BLaER1 (cell line): ENCODE measurements around the gene SLPI.

Experiments used
- H3K27ac ChIP-seq: shearing (Covaris generic); formaldehyde crosslinking; 2 replicates; pipeline ENCODE4 v1.8.1; 2022
- H3K27me3 ChIP-seq: shearing (Covaris generic); formaldehyde crosslinking; 2 replicates; pipeline ENCODE4 v1.8.1; 2022
- H3K36me3 ChIP-seq: shearing (Covaris generic); formaldehyde crosslinking; 2 replicates; pipeline ENCODE4 v1.8.1; 2022
- H3K4me1 ChIP-seq: shearing (Covaris generic); formaldehyde crosslinking; 2 replicates; pipeline ENCODE4 v1.8.1; 2022
- H3K4me2 ChIP-seq: shearing (Covaris generic); formaldehyde crosslinking; 2 replicates; pipeline ENCODE4 v1.8.1; 2022
- H3K4me3 ChIP-seq: shearing (Covaris generic); formaldehyde crosslinking; 2 replicates; pipeline ENCODE4 v1.8.1; 2022
- H3K9ac ChIP-seq: shearing (Covaris generic); formaldehyde crosslinking; 2 replicates; pipeline ENCODE4 v1.8.1; 2022
- H3K9me3 ChIP-seq: shearing (Covaris generic); formaldehyde crosslinking; 2 replicates; pipeline ENCODE4 v1.8.1; 2022
- H4K20me1 ChIP-seq: shearing (Covaris generic); formaldehyde crosslinking; 2 replicates; pipeline ENCODE4 v1.8.1; 2022
- Cebpa-rat ChIP-seq: shearing (Covaris generic); IDR thresholded peaks from 2 replicates; pipeline ENCODE4 v1.8.1; 2022

Gene SLPI

DNA sequence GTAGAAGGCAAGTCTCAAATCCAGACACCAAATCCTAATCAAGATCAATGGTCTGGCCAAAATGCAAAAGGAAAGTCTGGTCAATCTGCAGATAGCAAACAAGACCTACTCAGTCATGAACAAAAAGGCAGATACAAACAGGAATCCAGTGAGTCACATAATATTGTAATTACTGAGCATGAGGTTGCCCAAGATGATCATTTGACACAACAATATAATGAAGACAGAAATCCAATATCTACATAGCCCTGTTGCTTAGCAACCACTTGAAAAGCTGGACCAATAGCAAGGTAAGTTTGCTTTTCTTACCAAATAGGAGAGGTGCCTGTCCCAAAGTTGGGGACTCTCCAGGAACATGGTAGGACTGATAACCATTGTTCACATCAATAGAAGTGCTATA is 31.2 kb downstream of the SLPI start:
- TF ChIP-seq Cebpa-rat = no peak
- H3K4me1 ChIP-seq = no peaks in the 10 kb centered on the region
- no peaks in the 10 kb centered on the region for H3K27me3 ChIP-seq
- H3K4me2 ChIP-seq = no peak overlapping the region
- H3K27ac ChIP-seq = no peak overlapping the region
- H3K9me3 ChIP-seq = no peaks in the 10 kb centered on the region
- no peaks in the 10 kb centered on the region for H4K20me1 ChIP-seq
- no peaks in the 10 kb centered on the region for H3K36me3 ChIP-seq
- H3K4me3 ChIP-seq = no peak overlapping the region
- H3K9ac ChIP-seq = no peak overlapping the region

GRCh38 chr20:45221076-45221475 is 33.3 kb downstream of the SLPI start, which contains the start of gene SEMG2:
TSS of gene SEMG2 (plus strand) at chr20:45221373. CDS start at chr20:45221390, 17 bp downstream.
- H3K9me3 ChIP-seq = no peaks in the 10 kb centered on the region
- H3K27ac ChIP-seq = no peak within 1 kb of the TSS
- H4K20me1 ChIP-seq = no peaks in the 10 kb centered on the region
- TF ChIP-seq Cebpa-rat = no peak
- no peaks in the 10 kb centered on the region for H3K4me1 ChIP-seq
- H3K4me3 ChIP-seq = no peak within 1 kb of the TSS
- H3K9ac ChIP-seq = no peak within 1 kb of the TSS
- H3K36me3 ChIP-seq = no peaks in the 10 kb centered on the region
- H3K27me3 ChIP-seq = no peaks in the 10 kb centered on the region
- no peak within 1 kb of the TSS for H3K4me2 ChIP-seq

DNA sequence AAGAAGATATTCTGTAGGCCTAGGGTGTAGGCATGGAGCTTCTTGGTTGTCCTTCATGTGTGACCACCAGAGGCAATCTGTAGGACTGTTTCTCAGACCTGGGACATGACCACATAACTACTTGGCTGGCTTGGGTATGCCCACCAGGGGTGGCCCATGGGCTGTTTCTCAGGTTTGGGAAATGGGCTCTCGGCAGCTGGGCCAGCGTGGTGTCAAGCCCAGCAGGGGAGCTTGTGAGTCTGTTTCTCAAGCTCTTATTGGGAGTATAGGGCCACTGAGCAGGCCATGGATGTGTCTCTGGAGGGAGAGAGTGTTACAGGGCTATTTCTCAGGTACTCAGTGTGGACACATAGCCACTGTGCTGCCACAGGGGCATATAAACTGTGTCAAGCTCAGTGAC is 35.7 kb downstream of the SLPI start:
- H3K36me3 ChIP-seq = no peaks in the 10 kb centered on the region
- no peak for TF ChIP-seq Cebpa-rat
- H3K9me3 ChIP-seq = no peaks in the 10 kb centered on the region
- no peak overlapping the region for H3K4me2 ChIP-seq
- no peak overlapping the region for H3K4me3 ChIP-seq
- H4K20me1 ChIP-seq = no peaks in the 10 kb centered on the region
- no peaks in the 10 kb centered on the region for H3K27me3 ChIP-seq
- H3K9ac ChIP-seq = no peak overlapping the region
- H3K27ac ChIP-seq = no peak overlapping the region
- H3K4me1 ChIP-seq = no peaks in the 10 kb centered on the region

DNA sequence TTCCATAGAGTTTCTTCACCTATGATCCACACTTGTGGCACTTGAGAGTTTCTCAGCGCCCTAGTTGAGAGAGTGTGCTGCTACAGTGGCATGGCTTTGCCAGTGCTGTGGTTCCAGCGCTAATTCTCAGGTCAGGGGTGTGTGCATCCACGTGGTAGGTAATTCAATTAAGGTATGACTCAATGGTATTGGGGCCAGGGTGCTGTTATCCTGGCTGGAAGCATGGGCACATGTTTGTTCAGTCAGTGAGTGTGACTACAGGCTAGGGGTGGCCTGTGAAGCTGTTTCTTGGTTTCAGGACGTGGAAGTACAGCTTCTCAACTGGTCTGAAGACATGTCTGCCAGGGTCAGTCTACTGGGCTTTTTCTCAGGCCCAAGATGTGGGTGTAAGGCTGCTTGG is 36.2 kb downstream of the SLPI start:
- no peaks in the 10 kb centered on the region for H3K36me3 ChIP-seq
- H3K27me3 ChIP-seq = no peaks in the 10 kb centered on the region
- no peaks in the 10 kb centered on the region for H3K4me1 ChIP-seq
- H3K9me3 ChIP-seq = no peaks in the 10 kb centered on the region
- no peaks in the 10 kb centered on the region for H4K20me1 ChIP-seq
- no peak overlapping the region for H3K4me2 ChIP-seq
- H3K4me3 ChIP-seq = no peak overlapping the region
- no peak overlapping the region for H3K27ac ChIP-seq
- no peak for TF ChIP-seq Cebpa-rat
- H3K9ac ChIP-seq = no peak overlapping the region

DNA sequence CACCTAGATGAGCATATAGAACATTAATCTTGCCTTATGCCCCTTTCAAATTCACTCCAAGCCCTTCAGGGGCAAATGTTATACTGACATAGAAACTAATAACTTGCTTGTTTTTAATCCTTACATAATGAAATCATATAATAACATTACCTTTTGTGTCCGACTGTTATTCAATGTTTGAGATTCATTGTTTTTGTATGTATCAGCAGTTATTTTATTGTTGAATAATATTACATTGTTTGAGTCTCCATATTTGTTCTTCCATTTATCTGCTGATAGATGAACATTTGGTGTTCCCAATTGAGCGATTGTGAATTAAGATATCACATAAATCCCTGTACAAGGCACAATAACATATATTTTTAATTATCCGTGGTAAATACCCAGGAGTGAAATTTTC is 41.5 kb downstream of the SLPI start:
- no peak overlapping the region for H3K27ac ChIP-seq
- H3K27me3 ChIP-seq = no peaks in the 10 kb centered on the region
- no peaks in the 10 kb centered on the region for H3K9me3 ChIP-seq
- H3K4me2 ChIP-seq = no peak overlapping the region
- H3K4me3 ChIP-seq = no peak overlapping the region
- H3K9ac ChIP-seq = no peak overlapping the region
- TF ChIP-seq Cebpa-rat = no peak
- no peaks in the 10 kb centered on the region for H3K4me1 ChIP-seq
- no peaks in the 10 kb centered on the region for H4K20me1 ChIP-seq
- H3K36me3 ChIP-seq = no peaks in the 10 kb centered on the region

DNA sequence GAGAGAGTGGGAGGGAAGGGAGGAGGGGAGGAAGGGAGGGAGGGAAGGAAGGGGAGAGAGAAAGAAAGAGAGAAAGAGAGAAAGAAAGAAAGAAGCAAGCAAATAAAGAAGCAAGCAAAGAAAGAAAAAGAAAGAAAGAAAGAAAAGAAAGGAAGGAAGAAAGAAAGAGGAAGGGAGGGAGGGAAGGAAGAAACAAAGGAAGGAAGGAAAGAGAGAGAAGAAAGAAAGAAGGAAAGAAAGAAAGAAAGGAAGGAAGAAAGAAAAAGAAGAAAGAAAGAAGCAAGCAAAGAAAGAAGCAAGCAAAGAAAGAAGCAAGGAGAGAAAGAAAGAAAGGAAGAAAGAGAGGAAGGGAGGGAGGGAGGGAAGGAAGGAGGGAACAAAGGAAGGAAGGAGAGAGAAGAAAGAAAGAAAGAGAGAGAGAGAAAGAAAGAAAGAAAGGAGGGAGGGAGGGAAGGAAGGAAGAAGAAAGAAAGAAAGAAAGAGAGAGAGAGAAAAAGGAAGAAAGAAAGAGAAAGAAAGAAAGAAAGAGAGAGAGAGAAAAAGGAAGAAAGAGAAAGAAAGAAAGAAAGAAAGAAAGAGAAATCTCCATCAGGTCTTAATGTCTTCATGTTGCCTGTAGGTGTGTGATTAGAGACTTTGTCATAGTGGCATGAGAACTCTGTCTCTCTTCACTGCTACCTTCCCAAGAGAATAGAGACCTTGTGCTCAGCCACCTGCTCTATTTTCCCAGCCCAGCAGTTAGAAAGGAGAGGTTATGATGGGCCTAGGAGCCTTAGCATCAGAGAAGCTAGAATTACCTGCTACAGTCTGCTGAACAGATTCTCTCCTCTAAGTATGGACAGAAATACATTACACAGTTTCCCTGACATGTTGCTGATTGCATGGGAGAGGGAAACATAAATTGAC is 42.5 kb downstream of the SLPI start:
- no peak overlapping the region for H3K4me3 ChIP-seq
- no peaks in the 10 kb centered on the region for H4K20me1 ChIP-seq
- no peaks in the 10 kb centered on the region for H3K27me3 ChIP-seq

DNA sequence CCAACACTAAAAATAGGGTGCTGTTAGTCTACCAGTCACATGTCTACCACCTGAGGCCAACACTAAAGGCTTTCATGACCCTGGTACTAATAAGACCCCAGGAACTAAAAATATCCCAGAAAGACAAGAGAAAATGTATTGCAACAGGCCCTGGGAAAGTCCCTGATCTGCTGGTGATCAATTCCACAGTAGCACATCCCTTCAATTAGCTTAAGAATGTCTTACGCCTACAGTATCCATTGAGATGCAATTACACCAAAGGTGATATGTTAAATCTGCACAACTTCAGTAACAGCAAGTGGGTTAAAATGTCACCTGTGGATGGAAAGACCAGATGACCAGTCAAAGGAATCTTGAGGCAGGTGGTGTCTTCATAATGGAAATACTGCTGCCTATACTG is 44.4 kb downstream of the SLPI start:
- Histone ChIP-seq H3K4me2 (no peak overlapping the region), H3K4me3 (no peak overlapping the region), H3K27ac (no peak overlapping the region), H3K9ac (no peak overlapping the region), H3K9me3 (no peaks in the 10 kb centered on the region), H3K27me3 (no peaks in the 10 kb centered on the region), H4K20me1 (no peaks in the 10 kb centered on the region), H3K36me3 (no peaks in the 10 kb centered on the region), H3K4me1 (no peaks in the 10 kb centered on the region)
- no peak for TF ChIP-seq Cebpa-rat

More for the DNA sequence above, 42.5 kb downstream of the SLPI start:
- no peak for TF ChIP-seq Cebpa-rat
- Histone ChIP-seq H3K4me2 (no peak overlapping the region), H3K4me1 (no peaks in the 10 kb centered on the region), H3K27ac (no peak overlapping the region), H3K36me3 (no peaks in the 10 kb centered on the region), H3K9me3 (no peaks in the 10 kb centered on the region), H3K9ac (no peak overlapping the region)

- H3K27me3 ChIP-seq = no peaks in the 10 kb centered on the region
These were observed 47.6 kb downstream of the SLPI start, which contains the start of gene SEMG1 for GRCh38 chr20:45206725-45207124. TSS of gene SEMG1 (plus strand) at chr20:45207033. CDS start at chr20:45207054, 21 bp downstream.

More at GRCh38 chr20:45206725-45207124, 47.6 kb downstream of the SLPI start, which contains the start of gene SEMG1:
- TF ChIP-seq Cebpa-rat = no peak
- H3K4me3 ChIP-seq = no peak within 1 kb of the TSS
- no peaks in the 10 kb centered on the region for H3K4me1 ChIP-seq
- no peak within 1 kb of the TSS for H3K9ac ChIP-seq
- H3K27ac ChIP-seq = no peak within 1 kb of the TSS
- no peaks in the 10 kb centered on the region for H4K20me1 ChIP-seq
- H3K9me3 ChIP-seq = no peaks in the 10 kb centered on the region
- no peak within 1 kb of the TSS for H3K4me2 ChIP-seq
- no peaks in the 10 kb centered on the region for H3K36me3 ChIP-seq
